Activated T-helper 17 cell treated with anti-CD3 and anti-CD28 coated beads, Interleukin-2, amount 50 U/mL, for 72 hours (primary cell): ENCODE data around the gene E2F3. TPM values are rescaled to one million over a fixed set of nuclear protein-coding genes. Genes with fewer than 3 reads are reported as not detected.
A peak's percentile ranks its signal among the peaks of the same experiment; 100 is the strongest.
"Not testable (repeated sequence)": the region's sequence is repeated elsewhere in the genome, so short reads cannot be mapped to it uniquely, and the experiment has no call there.

Experiments
- ATAC-seq: fragments of 150-1000 bp; cut with Tn5 transposase; replicated peaks from 2 replicates; pipeline ENCODE4 v1.10.0; 2021; ENCODE audit warnings: mild to moderate bottlenecking, moderate library complexity
- H3K27ac Mint-ChIP-seq: one replicate; pipeline ENCODE4 v1.8.0; 2022; ENCODE audit warnings: mixed read lengths
- H3K27me3 Mint-ChIP-seq: one replicate; pipeline ENCODE4 v1.8.0; 2022; ENCODE audit warnings: mixed read lengths
- H3K36me3 Mint-ChIP-seq: one replicate; pipeline ENCODE4 v1.8.0; 2022; ENCODE audit warnings: low read depth, mild to moderate bottlenecking, mixed read lengths
- H3K4me1 Mint-ChIP-seq: one replicate; pipeline ENCODE4 v1.8.0; 2022; ENCODE audit warnings: mixed read lengths
- H3K4me3 Mint-ChIP-seq: one replicate; pipeline ENCODE4 v1.8.0; 2022; ENCODE audit warnings: mild to moderate bottlenecking, mixed read lengths
- H3K9me3 Mint-ChIP-seq: one replicate; pipeline ENCODE4 v1.8.0; 2022; ENCODE audit warnings: mixed read lengths
- total RNA-seq, 2 donors: library from RNA; stranded (reverse); gene quantifications; one replicate each; pipeline ENCODE4 v1.2.3, GENCODE V29; 2022

E2F3 gene
- total RNA-seq, 2 donors from 2014 or later, result 13.6 to 26.6 TPM

DNA sequence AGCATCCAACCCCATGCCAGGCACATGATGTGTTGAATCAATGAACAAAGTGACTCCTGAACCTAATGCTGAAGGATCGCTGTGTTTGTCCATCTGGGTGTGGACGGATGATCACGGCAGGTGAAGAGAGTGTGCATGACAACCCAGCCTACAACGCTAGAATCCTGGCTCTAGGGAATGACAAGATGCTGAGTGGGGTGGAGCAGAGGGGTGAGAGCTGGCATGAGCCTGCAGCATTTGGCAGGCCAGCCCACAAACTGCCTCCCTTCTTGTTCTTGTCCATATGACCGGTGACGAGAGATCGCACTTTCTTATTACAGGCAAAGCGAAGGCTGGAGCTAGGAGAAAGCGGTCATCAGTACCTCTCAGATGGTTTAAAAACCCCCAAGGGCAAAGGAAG lies 77.8 kb downstream of the E2F3 start:
- Mint-ChIP-seq H3K9me3 (no peaks in the 10 kb centered on the region), H3K27me3 (no peaks in the 10 kb centered on the region), H3K4me3 (no peak overlapping the region), H3K27ac (no peak overlapping the region), H3K36me3 (peaks cover 57% of the 10 kb centered on the region), H3K4me1 (no peaks in the 10 kb centered on the region)
- no peak for ATAC-seq

DNA sequence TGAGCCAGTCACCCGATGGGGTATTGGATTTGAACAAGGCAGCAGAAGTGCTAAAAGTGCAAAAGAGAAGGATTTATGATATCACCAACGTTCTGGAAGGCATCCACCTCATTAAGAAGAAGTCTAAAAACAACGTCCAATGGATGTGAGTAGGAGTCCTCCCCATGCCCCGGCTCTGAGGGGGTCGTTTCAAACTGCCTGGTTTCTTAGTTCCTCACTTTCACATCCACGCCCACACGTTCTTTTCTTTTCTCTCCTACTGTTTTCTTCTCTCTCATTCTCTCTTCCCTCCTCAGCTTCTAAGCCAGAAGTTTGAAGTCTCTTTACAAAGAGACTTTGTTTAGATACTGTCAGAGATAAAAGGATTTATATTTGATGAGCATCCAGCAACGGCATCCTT lies 79.6 kb downstream of the E2F3 start:
- peaks cover 71% of the 10 kb centered on the region for H3K36me3 Mint-ChIP-seq
- H3K27ac Mint-ChIP-seq, result no peak overlapping the region
- H3K9me3 Mint-ChIP-seq, result no peaks in the 10 kb centered on the region
- no peaks in the 10 kb centered on the region for H3K27me3 Mint-ChIP-seq
- ATAC-seq, result no peak
- H3K4me1 Mint-ChIP-seq, result no peaks in the 10 kb centered on the region
- H3K4me3 Mint-ChIP-seq, result no peak overlapping the region

DNA sequence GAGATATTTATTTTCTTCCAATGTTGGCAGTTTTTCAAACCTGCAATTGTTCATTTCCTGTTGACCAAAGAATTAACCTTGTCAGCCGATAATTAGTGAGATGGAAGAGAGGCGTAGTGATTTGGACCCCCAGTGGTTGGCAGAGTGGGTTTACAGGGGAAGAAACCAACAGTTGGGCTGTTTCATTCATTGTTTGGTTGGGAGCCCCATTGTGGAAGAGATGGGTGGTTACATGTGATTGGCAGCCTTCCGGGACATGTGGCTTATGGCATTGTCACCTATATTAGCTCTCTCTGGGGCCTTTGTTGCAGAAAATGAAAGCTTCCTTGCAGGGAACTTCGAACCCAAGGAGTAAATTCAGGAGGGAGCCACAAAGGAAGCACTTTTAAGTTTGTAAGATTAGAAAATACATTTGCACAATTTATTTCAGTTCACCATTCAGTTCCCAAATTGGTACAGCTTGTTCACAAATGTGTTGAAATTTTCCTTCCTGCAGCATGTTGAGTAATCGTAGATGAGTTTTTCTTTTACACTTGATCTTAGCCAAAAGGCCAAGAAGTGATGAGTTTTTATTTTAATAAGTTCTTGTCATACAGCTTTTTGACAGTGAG lies 82.3 kb downstream of the E2F3 start:
- H3K4me1 Mint-ChIP-seq, result peaks cover 3% of the 10 kb centered on the region
- no peak for ATAC-seq
- H3K4me3 Mint-ChIP-seq, result no peak overlapping the region
- H3K36me3 Mint-ChIP-seq, result peaks cover 97% of the 10 kb centered on the region
- peak overlapping the region; percentile 5 for H3K27ac Mint-ChIP-seq
- no peaks in the 10 kb centered on the region for H3K27me3 Mint-ChIP-seq
- no peaks in the 10 kb centered on the region for H3K9me3 Mint-ChIP-seq

DNA sequence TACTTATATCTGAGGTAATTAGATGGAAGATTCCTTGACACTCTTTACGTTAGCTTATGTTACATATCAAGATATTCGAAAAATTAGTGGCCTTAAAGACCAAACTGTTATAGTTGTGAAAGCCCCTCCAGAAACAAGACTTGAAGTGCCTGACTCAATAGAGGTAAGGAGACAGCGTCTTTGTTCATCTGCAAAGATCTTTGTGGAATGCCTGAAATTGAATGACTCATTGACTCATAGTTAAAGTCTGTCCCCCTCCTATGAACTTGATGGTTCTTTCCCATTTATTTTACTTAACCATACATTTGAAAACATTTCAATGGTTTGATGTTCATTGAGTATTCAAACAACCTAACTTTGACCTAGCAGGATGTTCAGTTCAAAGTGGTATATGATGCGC lies 85.0 kb downstream of the E2F3 start:
- Mint-ChIP-seq H3K9me3 (no peaks in the 10 kb centered on the region), H3K4me1 (peaks cover 3% of the 10 kb centered on the region), H3K4me3 (no peak overlapping the region), H3K36me3 (peaks cover 97% of the 10 kb centered on the region), H3K27me3 (no peaks in the 10 kb centered on the region), H3K27ac (no peak overlapping the region)
- no peak for ATAC-seq

DNA sequence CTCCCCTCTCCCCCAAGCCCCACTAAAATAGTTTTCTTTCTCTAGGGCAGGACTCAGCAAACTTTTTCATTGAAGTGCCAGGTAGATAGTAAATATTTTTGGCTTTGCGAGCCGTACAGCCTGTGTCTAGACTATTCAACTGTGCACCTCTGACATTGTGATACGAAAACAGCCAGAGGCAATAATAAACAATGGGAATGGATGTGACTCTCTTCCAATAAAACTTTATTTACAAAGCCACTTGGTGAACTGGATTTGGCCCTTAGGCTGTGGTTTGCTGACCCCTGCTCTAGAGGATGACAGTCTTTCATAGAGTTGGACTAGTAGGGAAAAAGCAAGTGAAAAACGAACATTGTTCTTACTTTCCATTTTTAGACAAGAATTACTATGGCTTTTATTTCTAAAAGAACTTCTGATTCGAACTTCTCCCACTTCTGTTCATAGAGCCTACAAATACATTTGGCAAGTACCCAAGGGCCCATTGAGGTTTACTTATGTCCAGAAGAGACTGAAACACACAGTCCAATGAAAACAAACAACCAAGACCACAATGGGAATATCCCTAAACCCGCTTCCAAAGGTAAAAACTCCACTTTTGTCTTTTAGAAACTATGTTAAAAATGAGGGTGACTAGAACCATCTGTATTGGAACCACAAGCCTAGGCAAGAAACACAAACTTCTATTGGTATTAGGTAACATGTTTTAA lies 86.1 kb downstream of the E2F3 start:
- no peak overlapping the region for H3K4me3 Mint-ChIP-seq
- peaks cover 3% of the 10 kb centered on the region for H3K4me1 Mint-ChIP-seq
- ATAC-seq, result no peak
- no peaks in the 10 kb centered on the region for H3K27me3 Mint-ChIP-seq
- H3K36me3 Mint-ChIP-seq, result peaks cover 88% of the 10 kb centered on the region
- no peak overlapping the region for H3K27ac Mint-ChIP-seq
- H3K9me3 Mint-ChIP-seq, result no peaks in the 10 kb centered on the region

DNA sequence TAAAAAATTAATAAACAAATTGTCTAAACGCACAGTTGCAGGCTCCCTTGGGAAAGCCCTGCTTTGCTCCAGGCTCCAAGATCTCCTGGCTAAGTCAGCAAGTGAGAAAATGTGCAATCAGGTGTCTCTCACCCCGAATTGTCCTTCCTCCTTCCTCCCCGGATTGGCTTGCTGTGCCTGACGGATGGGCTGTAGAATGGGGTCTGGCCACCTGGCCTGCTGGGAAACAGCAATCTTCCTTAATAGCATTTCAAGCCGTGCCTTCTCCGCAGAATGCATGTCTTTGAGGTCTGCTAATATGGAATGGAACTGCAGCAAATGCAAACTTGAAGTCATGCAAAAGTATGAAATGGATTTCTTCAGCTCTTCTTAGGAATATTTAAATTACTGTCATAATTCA lies 88.9 kb downstream of the E2F3 start:
- ATAC-seq, result no peak
- Mint-ChIP-seq H3K27me3 (no peaks in the 10 kb centered on the region), H3K9me3 (no peaks in the 10 kb centered on the region), H3K4me3 (no peak overlapping the region), H3K27ac (no peak overlapping the region), H3K4me1 (peaks cover 3% of the 10 kb centered on the region), H3K36me3 (peaks cover 62% of the 10 kb centered on the region)

DNA sequence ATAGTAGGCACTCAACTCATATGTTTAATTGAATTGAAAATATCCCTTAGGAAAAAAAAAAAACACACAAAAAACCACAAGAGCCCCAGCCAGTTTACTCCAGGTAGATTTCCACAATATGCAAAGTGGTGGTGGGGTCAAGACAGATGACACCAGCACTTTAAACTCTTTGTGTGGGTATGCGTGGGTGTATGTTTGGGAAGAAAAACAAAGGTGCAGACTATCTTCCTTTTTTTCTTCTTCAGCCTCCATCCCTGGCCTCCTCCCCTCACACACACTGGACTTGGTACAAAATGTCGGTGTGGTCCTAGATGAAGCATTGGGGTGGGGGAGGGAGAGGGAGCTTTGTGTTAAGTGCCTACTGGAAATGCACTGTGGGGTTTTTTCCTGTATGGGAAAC lies 90.4 kb downstream of the E2F3 start:
- H3K4me3 Mint-ChIP-seq, result no peak overlapping the region
- H3K36me3 Mint-ChIP-seq, result peaks cover 48% of the 10 kb centered on the region
- H3K9me3 Mint-ChIP-seq, result no peaks in the 10 kb centered on the region
- no peaks in the 10 kb centered on the region for H3K27me3 Mint-ChIP-seq
- no peak overlapping the region for H3K27ac Mint-ChIP-seq
- no peaks in the 10 kb centered on the region for H3K4me1 Mint-ChIP-seq
- no peak for ATAC-seq

DNA sequence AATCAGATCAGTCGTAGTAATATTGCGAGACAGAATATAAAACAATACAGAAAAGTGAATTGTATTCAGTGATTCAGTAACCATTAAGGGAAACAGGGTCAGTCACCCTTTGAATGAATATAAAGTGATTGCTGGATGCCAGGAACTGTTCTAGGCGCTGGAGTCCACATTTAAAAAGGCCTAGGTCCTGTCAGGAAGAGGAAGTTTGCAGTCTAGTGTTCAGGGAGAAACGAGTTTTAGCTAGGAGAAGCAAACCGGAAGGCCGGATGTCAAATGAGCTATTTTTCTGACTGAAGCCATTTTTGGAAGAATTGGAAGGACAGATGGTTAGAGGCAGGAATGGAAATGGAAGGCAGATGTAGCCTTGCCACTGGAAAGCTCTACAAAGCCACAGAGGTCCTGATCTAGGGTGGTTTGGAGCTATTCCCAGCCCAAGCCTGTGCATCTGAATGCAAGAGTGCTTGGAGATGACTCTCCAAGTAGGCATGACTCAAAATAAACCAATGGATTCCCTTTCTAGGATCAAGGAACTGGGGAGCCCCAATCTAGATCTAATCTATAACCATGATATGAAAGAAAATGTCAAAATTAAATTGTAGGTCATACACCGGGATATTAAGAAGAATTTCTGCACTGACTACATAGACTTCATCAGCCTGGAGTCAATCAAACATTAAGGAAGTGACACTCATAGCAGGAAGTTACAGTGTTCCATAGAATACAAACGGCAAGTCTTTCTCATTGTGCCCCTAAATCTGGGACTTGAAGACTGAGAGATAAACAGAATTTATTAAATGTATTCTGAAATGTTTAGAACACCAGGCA lies 95.7 kb downstream of the E2F3 start:
- Mint-ChIP-seq H3K27ac (no peak overlapping the region), H3K4me1 (no peaks in the 10 kb centered on the region), H3K36me3 (no peaks in the 10 kb centered on the region), H3K4me3 (no peak overlapping the region), H3K27me3 (no peaks in the 10 kb centered on the region), H3K9me3 (no peaks in the 10 kb centered on the region)
- ATAC-seq, result no peak

DNA sequence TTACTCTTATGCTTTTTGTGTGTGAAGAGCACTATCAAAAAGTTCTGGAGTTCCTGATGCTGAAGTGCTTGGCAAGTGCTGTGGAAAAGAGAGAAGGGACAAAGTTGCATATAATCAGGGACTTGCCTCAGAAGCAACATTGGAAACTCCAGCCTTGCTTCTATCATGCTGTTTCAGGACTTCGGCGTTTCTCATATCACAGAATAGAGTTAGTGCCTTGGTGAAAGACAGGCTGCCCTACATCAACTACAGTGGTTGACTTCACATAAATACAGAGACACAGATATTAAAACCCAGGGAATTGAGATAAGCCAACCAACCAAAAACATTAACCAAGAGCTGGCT lies 96.3 kb downstream of the E2F3 start:
- H3K27ac Mint-ChIP-seq, result no peak overlapping the region
- no peaks in the 10 kb centered on the region for H3K4me1 Mint-ChIP-seq
- no peaks in the 10 kb centered on the region for H3K27me3 Mint-ChIP-seq

DNA sequence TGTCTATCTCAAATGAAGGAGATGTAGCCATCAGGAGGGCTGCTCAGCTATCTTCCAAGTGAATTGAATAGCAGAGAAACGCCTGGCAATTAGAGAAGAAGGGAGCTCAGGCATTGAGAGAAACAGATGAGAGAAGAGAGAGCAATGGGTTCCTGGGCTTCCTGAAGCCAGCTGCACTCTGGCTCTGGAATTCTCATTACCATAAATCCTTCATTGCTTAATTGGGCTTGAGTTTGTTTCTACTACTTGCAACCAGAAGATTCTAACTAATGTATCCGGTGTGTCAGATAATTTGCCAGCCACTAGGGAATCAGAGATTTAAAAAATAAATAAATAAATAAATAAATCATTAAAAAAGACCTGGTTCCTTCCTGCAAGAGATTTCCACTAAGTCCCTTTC lies 107.5 kb downstream of the E2F3 start:
- Mint-ChIP-seq H3K9me3 (no peaks in the 10 kb centered on the region), H3K4me1 (no peaks in the 10 kb centered on the region), H3K27me3 (peaks cover 7% of the 10 kb centered on the region), H3K4me3 (no peak overlapping the region), H3K36me3 (no peaks in the 10 kb centered on the region), H3K27ac (no peak overlapping the region)
- ATAC-seq, result no peak

More for the DNA sequence above, 96.3 kb downstream of the E2F3 start:
- no peaks in the 10 kb centered on the region for H3K36me3 Mint-ChIP-seq
- no peaks in the 10 kb centered on the region for H3K9me3 Mint-ChIP-seq
- H3K4me3 Mint-ChIP-seq, result no peak overlapping the region
- ATAC-seq, result no peak

DNA sequence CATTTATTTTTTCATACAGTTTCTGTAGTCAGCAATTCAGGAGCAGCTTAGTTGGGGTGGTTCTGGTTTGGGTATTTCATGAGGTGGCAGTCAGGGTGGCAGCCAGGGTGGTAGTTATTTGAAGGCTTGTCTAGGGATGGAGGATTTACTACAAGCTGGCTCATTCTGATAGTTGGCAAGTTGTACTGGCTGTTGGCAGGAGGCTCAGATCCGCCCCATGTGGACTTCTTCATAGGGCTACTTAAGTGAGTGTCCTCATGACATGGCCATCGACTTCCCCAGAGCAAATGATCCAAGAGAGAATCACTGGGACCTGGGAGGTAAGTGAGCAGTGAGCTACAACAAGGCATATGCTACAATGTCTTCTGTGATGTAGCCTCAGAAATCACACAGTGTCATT lies 110.2 kb downstream of the E2F3 start:
- no peak overlapping the region for H3K4me3 Mint-ChIP-seq

DNA sequence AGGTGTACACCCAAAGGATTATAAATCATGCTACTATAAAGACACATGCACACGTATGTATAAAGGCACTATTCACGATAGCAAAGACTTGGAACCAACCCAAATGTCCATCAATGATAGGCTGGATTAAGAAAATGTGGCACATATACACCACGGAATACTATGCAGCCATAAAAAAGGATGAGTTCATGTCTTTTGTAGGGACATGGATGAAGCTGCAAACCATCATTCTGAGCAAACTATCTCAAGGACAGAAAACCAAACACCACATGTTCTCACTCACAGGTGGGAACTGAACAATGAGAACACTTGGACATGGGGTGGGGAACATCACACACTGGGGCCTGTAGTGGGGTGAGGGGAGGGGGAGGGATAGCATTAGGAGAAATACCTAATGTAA lies 123.5 kb downstream of the E2F3 start:
- not testable (repeated sequence) for H3K4me3 Mint-ChIP-seq, H3K36me3 Mint-ChIP-seq, H3K4me1 Mint-ChIP-seq, H3K27ac Mint-ChIP-seq, ATAC-seq, H3K9me3 Mint-ChIP-seq
- peaks cover 17% of the 10 kb centered on the region for H3K27me3 Mint-ChIP-seq

More for the DNA sequence above, 110.2 kb downstream of the E2F3 start:
- no peak for ATAC-seq
- Mint-ChIP-seq H3K36me3 (no peaks in the 10 kb centered on the region), H3K27ac (no peak overlapping the region), H3K27me3 (peaks cover 7% of the 10 kb centered on the region), H3K4me1 (no peaks in the 10 kb centered on the region), H3K9me3 (no peaks in the 10 kb centered on the region)

DNA sequence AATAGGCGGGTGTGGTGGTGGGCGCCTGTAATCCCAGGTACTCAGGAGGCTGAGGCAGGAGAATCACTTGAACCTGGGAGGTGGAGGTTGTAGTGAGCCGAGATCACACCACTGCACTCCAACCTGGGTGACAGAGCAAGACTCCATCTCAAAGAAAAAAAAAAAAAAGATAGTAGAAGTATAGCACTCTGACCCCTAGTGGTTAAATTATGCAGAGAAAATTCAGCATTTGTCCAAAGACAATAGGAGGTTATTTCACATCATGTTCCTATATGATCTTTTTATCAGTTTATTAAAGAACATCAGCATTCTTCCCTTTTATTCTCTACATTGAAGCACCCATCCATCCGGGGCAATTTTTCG lies 127.4 kb downstream of the E2F3 start:
- not testable (repeated sequence) for H3K9me3 Mint-ChIP-seq, H3K4me1 Mint-ChIP-seq, H3K27ac Mint-ChIP-seq, H3K27me3 Mint-ChIP-seq, H3K36me3 Mint-ChIP-seq
- peak overlapping the region; percentile 21 for H3K4me3 Mint-ChIP-seq
- ATAC-seq, result peak; percentile 64

DNA sequence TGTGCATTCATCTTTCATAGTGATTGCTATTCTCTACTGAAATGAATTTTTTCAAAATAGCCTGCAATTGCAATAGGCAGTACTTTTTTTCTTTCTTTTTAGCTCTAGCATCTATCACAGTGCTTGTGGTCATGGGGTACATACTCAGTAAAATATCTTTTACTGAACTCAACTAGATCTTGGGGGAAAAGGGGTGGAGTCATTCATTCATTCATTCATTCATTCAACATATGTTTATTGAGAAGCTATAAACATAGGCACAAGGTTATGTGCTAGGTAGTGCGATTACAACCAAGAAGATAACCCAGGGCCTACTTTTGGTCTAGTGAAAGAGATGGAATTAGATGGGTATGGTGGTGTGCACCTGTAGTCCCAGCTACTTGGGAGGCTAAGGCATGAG lies 131.2 kb downstream of the E2F3 start:
- H3K27ac Mint-ChIP-seq, result no peak overlapping the region
- peaks cover 37% of the 10 kb centered on the region for H3K36me3 Mint-ChIP-seq
- no peaks in the 10 kb centered on the region for H3K9me3 Mint-ChIP-seq
- ATAC-seq, result no peak
- H3K4me1 Mint-ChIP-seq, result peaks cover 18% of the 10 kb centered on the region
- no peaks in the 10 kb centered on the region for H3K27me3 Mint-ChIP-seq
- no peak overlapping the region for H3K4me3 Mint-ChIP-seq

DNA sequence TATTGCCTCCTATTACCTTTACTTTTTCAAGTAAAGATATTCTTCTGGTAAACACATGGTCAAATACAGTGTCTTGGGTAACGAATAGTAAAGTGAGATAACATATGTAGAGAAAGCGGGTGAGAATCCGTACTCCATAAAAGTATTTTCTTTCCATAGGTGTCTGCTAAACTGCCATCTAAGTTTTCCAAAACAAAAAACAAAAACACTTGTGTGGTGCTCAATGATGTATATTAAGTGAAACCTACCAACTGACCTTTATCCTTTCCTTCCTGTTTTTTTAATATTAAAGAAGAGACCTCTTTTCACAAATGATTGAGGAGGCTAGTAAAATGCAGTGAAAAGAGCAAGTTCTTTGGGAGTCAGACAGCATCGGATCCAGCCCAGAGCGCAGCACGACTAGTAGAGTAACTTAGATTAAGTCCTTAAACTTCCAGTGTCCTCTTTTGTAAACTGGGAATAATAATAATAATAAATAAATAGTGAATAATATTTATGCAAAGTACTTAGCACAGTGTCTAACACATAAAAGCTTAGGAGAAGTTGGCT lies 132.1 kb downstream of the E2F3 start:
- ATAC-seq, result no peak
- Mint-ChIP-seq H3K4me3 (peak overlapping the region; percentile 97), H3K9me3 (no peaks in the 10 kb centered on the region), H3K27me3 (no peaks in the 10 kb centered on the region), H3K4me1 (peaks cover 26% of the 10 kb centered on the region), H3K36me3 (peaks cover 45% of the 10 kb centered on the region), H3K27ac (peak overlapping the region; percentile 97)
